GM18867 (cell line): ENCODE results near the gene CDYL.

Experiments
- ATAC-seq: cut with Tn5 transposase; IDR thresholded peaks from one replicate; pipeline ENCODE4 v1.9.1; 2021; ENCODE audit warnings: mild to moderate bottlenecking, moderate library complexity; ENCODE audit not compliant: unreplicated experiment

The CDYL gene

GRCh38 chr6:4776131-4776492, at the start of gene CDYL:
TSS of gene CDYL (plus strand) at chr6:4776404. CDS start at chr6:4776784, 380 bp downstream.
- ATAC-seq: peak; percentile 66

GRCh38 chr6:4726645-4727044, 49.6 kb upstream of the CDYL start:
- no peak for ATAC-seq

- ATAC-seq: no peak
These were observed 49.0 kb upstream of the CDYL start for GRCh38 chr6:4727217-4727616.

- ATAC-seq: peak; percentile 66
These were observed 48.4 kb upstream of the CDYL start for GRCh38 chr6:4727671-4728435.

- ATAC-seq: no peak
These were observed 47.8 kb upstream of the CDYL start for GRCh38 chr6:4728436-4728769.

- no peak for ATAC-seq
These were observed 47.3 kb upstream of the CDYL start for GRCh38 chr6:4728926-4729325.

GRCh38 chr6:4731996-4732395, 44.2 kb upstream of the CDYL start:
- ATAC-seq: no peak

- ATAC-seq: no peak
These were observed 43.4 kb upstream of the CDYL start for GRCh38 chr6:4732691-4733315.

GRCh38 chr6:4736371-4736873, 39.8 kb upstream of the CDYL start:
- no peak for ATAC-seq

- no peak for ATAC-seq
These were observed 36.2 kb upstream of the CDYL start for GRCh38 chr6:4740032-4740431.

GRCh38 chr6:4743062-4743461, 33.1 kb upstream of the CDYL start:
- no peak for ATAC-seq

GRCh38 chr6:4743926-4744325, 32.3 kb upstream of the CDYL start:
- ATAC-seq: no peak

GRCh38 chr6:4747588-4747987, 28.6 kb upstream of the CDYL start:
- ATAC-seq: no peak

- ATAC-seq: no peak
These were observed 24.3 kb upstream of the CDYL start for GRCh38 chr6:4751823-4752464.

- no peak for ATAC-seq
These were observed 20.0 kb upstream of the CDYL start for GRCh38 chr6:4756247-4756646.

- no peak for ATAC-seq
These were observed 16.2 kb upstream of the CDYL start for GRCh38 chr6:4759997-4760396.

GRCh38 chr6:4760773-4761172, 15.4 kb upstream of the CDYL start:
- ATAC-seq: no peak

GRCh38 chr6:4762294-4762693, 13.9 kb upstream of the CDYL start:
- ATAC-seq: no peak

- ATAC-seq: no peak
These were observed 12.3 kb upstream of the CDYL start for GRCh38 chr6:4763921-4764320.

- ATAC-seq: no peak
These were observed 7.4 kb upstream of the CDYL start for GRCh38 chr6:4768815-4769214.

- no peak for ATAC-seq
These were observed 3.5 kb upstream of the CDYL start for GRCh38 chr6:4772750-4773149.

- ATAC-seq: no peak
These were observed 3.0 kb upstream of the CDYL start for GRCh38 chr6:4773181-4773580.
